ENCODE measurements around the gene UTS2R. TPM values are rescaled to one million over a fixed set of nuclear protein-coding genes. Genes with fewer than 3 reads are reported as not detected.
"Not testable (repeated sequence)": the region's sequence is repeated elsewhere in the genome, so short reads cannot be mapped to it uniquely, and the experiment has no call there.

The UTS2R gene
- polyA plus RNA-seq, 3 donors, result not detected

DNA sequence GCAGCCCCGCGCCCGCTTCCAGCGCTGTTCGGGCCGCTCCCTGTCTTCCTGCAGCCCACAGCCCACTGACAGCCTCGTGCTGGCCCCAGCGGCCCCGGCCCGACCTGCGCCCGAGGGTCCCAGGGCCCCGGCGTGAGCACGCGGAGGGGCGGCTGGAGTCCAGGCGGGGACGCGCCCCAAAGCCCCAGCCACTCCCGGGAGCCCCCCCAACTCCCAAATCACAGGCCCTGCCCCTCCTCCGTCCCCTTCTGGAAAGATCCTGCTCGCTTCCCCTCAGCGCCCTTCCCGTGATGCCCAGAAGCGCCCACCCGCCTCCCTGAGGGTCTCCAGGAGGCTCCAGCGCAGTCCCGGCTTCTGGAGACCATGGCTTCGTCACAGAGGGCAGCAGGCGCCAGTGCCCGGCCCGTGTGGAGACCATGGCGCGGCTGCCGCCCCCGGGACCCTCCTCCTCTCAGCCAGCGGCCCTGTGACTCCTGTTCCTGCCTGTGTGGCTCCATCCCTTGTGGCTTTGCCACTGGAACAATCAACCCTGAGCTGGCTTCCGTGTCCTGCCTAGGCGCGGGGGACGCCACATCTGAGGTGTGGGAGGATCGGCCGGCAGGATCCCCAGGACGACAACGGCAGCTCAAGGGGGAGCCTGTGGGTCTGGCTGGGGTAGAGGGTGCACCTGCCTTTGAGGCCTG is 3.9 kb downstream of the UTS2R start:
- Mint-ChIP-seq H3K9me3 (peaks cover 0 to 16% (median 4%) of the 10 kb centered on the region in 7 donors), H3K4me3 (peak overlapping the region in 1 of 2 donors; percentile 75), H3K36me3 (peaks cover 0 to 1% of the 10 kb centered on the region in 2 donors), H3K27ac (no peak overlapping the region), H3K4me1 (peaks cover 10% of the 10 kb centered on the region), H3K27me3 (ENCODE audit: low read depth in 3 of 3) (peaks cover 54 to 86% (median 63%) of the 10 kb centered on the region in 3 donors)
- Histone ChIP-seq H2AFZ (ENCODE audit: insufficient read depth, low read depth, low read length, poor library complexity, severe bottlenecking) (no peak overlapping the region), H3K4me3 (replicated peaks in 1 of 3; ENCODE audit: low read depth in 2 of 3, low read length in 3 of 3) (no peak overlapping the region), H3K27me3 (ENCODE audit: control insufficient read depth in 2 of 2, insufficient read depth in 2 of 2, low read length in 2 of 2) (peaks cover 18 to 54% of the 10 kb centered on the region in 2 donors), H4K20me1 (ENCODE audit: insufficient read depth, low read length) (no peaks in the 10 kb centered on the region), H3K9me3 (replicated peaks in 1 of 2; ENCODE audit: control insufficient read depth in 1 of 2, insufficient read depth in 1 of 2, low read length in 2 of 2) (peaks cover 0 to 6% of the 10 kb centered on the region in 2 donors), H3K36me3 (replicated peaks in 1 of 2; ENCODE audit: control insufficient read depth in 1 of 2, insufficient read depth in 2 of 2, low read length in 2 of 2) (no peaks in the 10 kb centered on the region), H3K79me2 (ENCODE audit: insufficient read depth, low read length) (no peaks in the 10 kb centered on the region), H3K4me1 (ENCODE audit: control insufficient read depth in 1 of 2, insufficient read depth in 2 of 2, low read length in 2 of 2) (peaks cover 4 to 11% of the 10 kb centered on the region in 2 donors), H3K4me2 (replicated peaks; ENCODE audit: extremely low read depth, low read length, poor library complexity, severe bottlenecking) (no peak overlapping the region), H3K27ac (ENCODE audit: low read depth in 1 of 2, low read length in 2 of 2) (no peak overlapping the region), H3K9ac (ENCODE audit: insufficient read depth, low read length, poor library complexity, severe bottlenecking) (no peak overlapping the region)
- intact Hi-C loops (cut with micrococcal nuclease), result no loop called here
- DNase-seq, result no peak
- TF ChIP-seq, protein P1, sequence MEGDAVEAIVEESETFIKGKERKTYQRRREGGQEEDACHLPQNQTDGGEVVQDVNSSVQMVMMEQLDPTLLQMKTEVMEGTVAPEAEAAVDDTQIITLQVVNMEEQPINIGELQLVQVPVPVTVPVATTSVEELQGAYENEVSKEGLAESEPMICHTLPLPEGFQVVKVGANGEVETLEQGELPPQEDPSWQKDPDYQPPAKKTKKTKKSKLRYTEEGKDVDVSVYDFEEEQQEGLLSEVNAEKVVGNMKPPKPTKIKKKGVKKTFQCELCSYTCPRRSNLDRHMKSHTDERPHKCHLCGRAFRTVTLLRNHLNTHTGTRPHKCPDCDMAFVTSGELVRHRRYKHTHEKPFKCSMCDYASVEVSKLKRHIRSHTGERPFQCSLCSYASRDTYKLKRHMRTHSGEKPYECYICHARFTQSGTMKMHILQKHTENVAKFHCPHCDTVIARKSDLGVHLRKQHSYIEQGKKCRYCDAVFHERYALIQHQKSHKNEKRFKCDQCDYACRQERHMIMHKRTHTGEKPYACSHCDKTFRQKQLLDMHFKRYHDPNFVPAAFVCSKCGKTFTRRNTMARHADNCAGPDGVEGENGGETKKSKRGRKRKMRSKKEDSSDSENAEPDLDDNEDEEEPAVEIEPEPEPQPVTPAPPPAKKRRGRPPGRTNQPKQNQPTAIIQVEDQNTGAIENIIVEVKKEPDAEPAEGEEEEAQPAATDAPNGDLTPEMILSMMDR (IDR thresholded peaks at IDR 0.05), result no peak
- WGBS (ENCODE audit: insufficient coverage), result 56% methylated on average over 46 of the region's 46 CpGs

DNA sequence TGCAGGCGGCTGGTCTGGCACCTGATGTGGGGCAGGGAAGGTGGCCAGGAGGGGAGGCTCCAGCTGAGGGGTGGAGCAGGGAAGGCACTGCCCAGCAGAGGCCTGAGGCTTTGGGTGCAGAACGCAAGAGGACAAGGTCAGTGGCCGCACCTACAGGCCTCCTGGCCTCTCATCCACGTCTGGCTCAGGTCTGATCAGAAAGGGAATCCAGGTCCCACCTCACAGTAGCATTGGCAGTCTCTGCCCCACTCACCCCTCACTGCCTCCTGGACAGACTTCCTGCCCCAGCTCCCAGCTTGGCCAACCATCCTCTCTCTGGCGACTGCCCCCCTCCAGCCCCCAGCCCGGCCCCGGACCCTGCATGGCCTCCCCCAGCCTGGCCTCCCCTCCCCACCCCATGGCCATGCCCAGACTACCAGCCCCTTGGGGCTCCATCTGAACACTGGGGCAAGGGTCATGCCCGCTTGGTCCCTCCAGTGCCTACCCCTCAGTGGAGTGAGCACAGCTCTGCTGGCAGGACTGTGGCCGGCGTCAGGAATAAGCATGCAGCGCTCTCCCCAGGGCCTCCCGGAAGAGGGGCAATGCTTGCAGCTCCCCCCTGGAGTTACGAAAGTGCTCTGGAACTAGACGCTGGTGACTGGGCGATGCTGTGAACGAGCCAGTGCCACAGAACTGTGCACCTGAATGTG is 4.6 kb downstream of the UTS2R start:
- Histone ChIP-seq H3K27ac (ENCODE audit: low read depth in 1 of 2, low read length in 2 of 2) (no peak overlapping the region), H2AFZ (ENCODE audit: insufficient read depth, low read depth, low read length, poor library complexity, severe bottlenecking) (no peak overlapping the region), H3K9ac (ENCODE audit: insufficient read depth, low read length, poor library complexity, severe bottlenecking) (no peak overlapping the region), H4K20me1 (ENCODE audit: insufficient read depth, low read length) (no peaks in the 10 kb centered on the region), H3K9me3 (replicated peaks in 1 of 2; ENCODE audit: control insufficient read depth in 1 of 2, insufficient read depth in 1 of 2, low read length in 2 of 2) (no peaks in the 10 kb centered on the region), H3K27me3 (ENCODE audit: control insufficient read depth in 2 of 2, insufficient read depth in 2 of 2, low read length in 2 of 2) (peaks cover 11 to 47% of the 10 kb centered on the region in 2 donors), H3K4me2 (replicated peaks; ENCODE audit: extremely low read depth, low read length, poor library complexity, severe bottlenecking) (no peak overlapping the region), H3K36me3 (replicated peaks in 1 of 2; ENCODE audit: control insufficient read depth in 1 of 2, insufficient read depth in 2 of 2, low read length in 2 of 2) (no peaks in the 10 kb centered on the region), H3K4me1 (ENCODE audit: control insufficient read depth in 1 of 2, insufficient read depth in 2 of 2, low read length in 2 of 2) (peaks cover under 1 to 4% of the 10 kb centered on the region in 2 donors), H3K79me2 (ENCODE audit: insufficient read depth, low read length) (no peaks in the 10 kb centered on the region), H3K4me3 (replicated peaks in 1 of 3; ENCODE audit: low read depth in 2 of 3, low read length in 3 of 3) (no peak overlapping the region)
- TF ChIP-seq, protein P1 (IDR thresholded peaks at IDR 0.05), result no peak
- intact Hi-C loops (cut with micrococcal nuclease), result no loop called here
- peak overlapping the region in 1 of 2 donors; percentile 75 for H3K4me3 Mint-ChIP-seq
- WGBS (ENCODE audit: insufficient coverage), result 76% methylated on average over 15 of the region's 16 CpGs
- no peak for DNase-seq
- no peak overlapping the region for H3K27ac Mint-ChIP-seq
- H3K27me3 Mint-ChIP-seq (ENCODE audit: low read depth in 3 of 3), result peaks cover 50 to 82% (median 61%) of the 10 kb centered on the region in 3 donors
- peaks cover 0 to 11% (median 4%) of the 10 kb centered on the region in 7 donors for H3K9me3 Mint-ChIP-seq
- H3K4me1 Mint-ChIP-seq, result peaks cover 3% of the 10 kb centered on the region
- H3K36me3 Mint-ChIP-seq, result peaks cover 0 to 1% of the 10 kb centered on the region in 2 donors

DNA sequence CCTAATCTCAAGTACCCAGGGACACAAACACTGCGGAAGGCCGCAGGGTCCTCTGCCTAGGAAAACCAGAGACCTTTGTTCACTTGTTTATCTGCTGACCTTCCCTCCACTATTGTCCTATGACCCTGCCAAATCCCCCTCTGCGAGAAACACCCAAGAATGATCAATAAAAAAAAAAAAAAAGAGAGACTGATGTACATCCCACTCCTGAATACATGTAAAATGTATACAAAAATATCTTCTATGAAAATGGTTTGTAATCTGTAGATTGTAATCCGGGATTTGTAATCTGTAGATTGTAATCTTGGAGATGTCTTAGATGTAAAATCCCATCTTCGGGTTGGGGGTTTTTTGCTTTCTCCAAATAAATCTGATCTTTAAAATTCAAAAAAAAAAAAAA is 5.7 kb downstream of the UTS2R start:
- H3K36me3 Mint-ChIP-seq; H3K36me3 ChIP-seq (replicated peaks in 1 of 2; ENCODE audit: control insufficient read depth in 1 of 2, insufficient read depth in 2 of 2, low read length in 2 of 2); intact Hi-C loops (cut with micrococcal nuclease); H3K9ac ChIP-seq (ENCODE audit: insufficient read depth, low read length, poor library complexity, severe bottlenecking); H4K20me1 ChIP-seq (ENCODE audit: insufficient read depth, low read length); H3K9me3 ChIP-seq (replicated peaks in 1 of 2; ENCODE audit: control insufficient read depth in 1 of 2, insufficient read depth in 1 of 2, low read length in 2 of 2); H3K4me3 ChIP-seq (replicated peaks in 1 of 3; ENCODE audit: low read depth in 2 of 3, low read length in 3 of 3); H3K79me2 ChIP-seq (ENCODE audit: insufficient read depth, low read length); H3K4me1 Mint-ChIP-seq; DNase-seq; H2AFZ ChIP-seq (ENCODE audit: insufficient read depth, low read depth, low read length, poor library complexity, severe bottlenecking); H3K4me2 ChIP-seq (replicated peaks; ENCODE audit: extremely low read depth, low read length, poor library complexity, severe bottlenecking); H3K27ac ChIP-seq (ENCODE audit: low read depth in 1 of 2, low read length in 2 of 2); H3K4me1 ChIP-seq (ENCODE audit: control insufficient read depth in 1 of 2, insufficient read depth in 2 of 2, low read length in 2 of 2); H3K27ac Mint-ChIP-seq: not testable (repeated sequence)
- peaks cover 5 to 40% of the 10 kb centered on the region in 2 donors for H3K27me3 ChIP-seq (ENCODE audit: control insufficient read depth in 2 of 2, insufficient read depth in 2 of 2, low read length in 2 of 2)
- no CpG with 5 or more reads among the region's 5 CpGs for WGBS (ENCODE audit: insufficient coverage)
- Mint-ChIP-seq H3K9me3 (peaks cover 0 to 11% (median 4%) of the 10 kb centered on the region in 7 donors), H3K4me3 (peak overlapping the region in 1 of 2 donors; percentile 39), H3K27me3 (ENCODE audit: low read depth in 3 of 3) (peaks cover 51 to 80% (median 61%) of the 10 kb centered on the region in 3 donors)

Measured in CD14-positive monocyte (primary cell).